ENCODE measurements around the gene LLCFC1. TPM values are rescaled to one million over a fixed set of nuclear protein-coding genes. Genes with fewer than 3 reads are reported as not detected.

LLCFC1 gene
- total RNA-seq, 1 experiment from 2014 or later: not detected

GRCh38 chr7:142906643-142907042 is 32.6 kb upstream of the LLCFC1 start:
- no peak overlapping the region for H3K4me3 ChIP-seq (ENCODE audit: low read depth in 2 of 2, low read length in 2 of 2)
- no peaks in the 10 kb centered on the region for H3K36me3 ChIP-seq (ENCODE audit: control insufficient read depth, insufficient read depth, low read length)
- DNase-seq (ENCODE audit: low read depth, low spot score): no peak
- in situ Hi-C loops (cut with HindIII; ENCODE audit: low pct_unique_long_range_greater_than_20kb, low sequenced_read_pairs) (no loop called here), intact Hi-C loops (cut with micrococcal nuclease; ENCODE audit: unreplicated experiment) (no loop called here)
- H3K27me3 ChIP-seq (ENCODE audit: control insufficient read depth, insufficient read depth, low read length): no peaks in the 10 kb centered on the region; the same call in 1 of the 2 replicates
- BruUV-seq (replicated peaks): no TSS peak
- no peaks in the 10 kb centered on the region for H3K4me1 ChIP-seq (ENCODE audit: control insufficient read depth, insufficient read depth, low read length)
- H3K27ac ChIP-seq (ENCODE audit: low read length): no peak overlapping the region
- ChIA-PET POLR2A (no interaction called here), CTCF (no interaction called here)
- TF ChIP-seq REST (IDR thresholded peaks at IDR 0.05; ENCODE audit: insufficient read depth in 1 of 2, low read depth in 2 of 2, low read length in 1 of 2): no peak
- no peak for TF ChIP-seq SIN3A (IDR thresholded peaks at IDR 0.05; ENCODE audit: borderline replicate concordance, insufficient read depth, low read depth, low read length)
- TF ChIP-seq TCF7L2 (IDR thresholded peaks at IDR 0.05; ENCODE audit: low read depth, low read length): no peak
- no peak for TF ChIP-seq POLR2AphosphoS5 (IDR thresholded peaks at IDR 0.05; ENCODE audit: low read depth, low read length)
- no peak for TF ChIP-seq CTCF (IDR thresholded peaks at IDR 0.05)
- ATAC-seq: no peak
- H3K9me3 ChIP-seq (ENCODE audit: control insufficient read depth, insufficient read depth, low read depth, low read length): peaks cover 9% of the 10 kb centered on the region; the same call in 1 of the 2 replicates

DNA sequence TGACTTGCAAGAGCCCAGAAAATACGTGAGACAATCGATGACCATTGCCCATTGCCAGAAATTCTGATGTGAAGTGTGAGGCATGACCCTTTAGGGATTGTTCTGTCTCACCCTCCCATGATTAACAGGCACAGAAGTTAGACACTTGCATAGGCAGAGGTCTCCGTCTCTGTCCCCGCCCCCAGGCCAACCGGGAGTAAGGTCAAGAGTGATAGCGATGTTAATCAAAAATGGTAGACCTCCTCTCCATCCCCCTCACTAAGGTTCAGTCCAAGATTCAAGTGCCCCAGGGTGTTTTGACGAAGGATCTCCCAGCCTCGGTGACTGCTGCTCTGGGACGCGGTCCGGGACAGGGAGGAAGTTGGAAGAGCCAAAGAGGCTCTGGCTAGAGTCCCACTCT is 31.0 kb upstream of the LLCFC1 start:
- DNase-seq (ENCODE audit: low read depth, low spot score) (no peak), ATAC-seq (no peak)
- POLR2A ChIA-PET: no interaction called here
- H3K4me3 ChIP-seq (ENCODE audit: low read depth in 2 of 2, low read length in 2 of 2): no peak overlapping the region
- no peaks in the 10 kb centered on the region for H3K4me1 ChIP-seq (ENCODE audit: control insufficient read depth, insufficient read depth, low read length)
- no TSS peak for BruUV-seq (replicated peaks)
- no peaks in the 10 kb centered on the region for H3K36me3 ChIP-seq (ENCODE audit: control insufficient read depth, insufficient read depth, low read length)
- CTCF ChIA-PET: no interaction called here
- no peak overlapping the region for H3K27ac ChIP-seq (ENCODE audit: low read length)
- intact Hi-C loops (cut with micrococcal nuclease; ENCODE audit: unreplicated experiment) (no loop called here), in situ Hi-C loops (cut with HindIII; ENCODE audit: low pct_unique_long_range_greater_than_20kb, low sequenced_read_pairs) (no loop called here)
- TF ChIP-seq POLR2AphosphoS5 (IDR thresholded peaks at IDR 0.05; ENCODE audit: low read depth, low read length) (no peak), REST (IDR thresholded peaks at IDR 0.05; ENCODE audit: insufficient read depth in 1 of 2, low read depth in 2 of 2, low read length in 1 of 2) (no peak), TCF7L2 (IDR thresholded peaks at IDR 0.05; ENCODE audit: low read depth, low read length) (no peak), SIN3A (IDR thresholded peaks at IDR 0.05; ENCODE audit: borderline replicate concordance, insufficient read depth, low read depth, low read length) (no peak), CTCF (IDR thresholded peaks at IDR 0.05) (no peak)
- no peaks in the 10 kb centered on the region; the same call in 1 of the 2 replicates for H3K27me3 ChIP-seq (ENCODE audit: control insufficient read depth, insufficient read depth, low read length)
- peaks cover 9% of the 10 kb centered on the region; the same call in 1 of the 2 replicates for H3K9me3 ChIP-seq (ENCODE audit: control insufficient read depth, insufficient read depth, low read depth, low read length)

Data from Panc1 (cell line).